Measurements from ENCODE around the gene GAS6. TPM values are rescaled to one million over a fixed set of nuclear protein-coding genes. Genes with fewer than 3 reads are reported as not detected.

The GAS6 gene
- total and polyA plus RNA-seq, 2 donors = 36.5 to 89.4 TPM

DNA sequence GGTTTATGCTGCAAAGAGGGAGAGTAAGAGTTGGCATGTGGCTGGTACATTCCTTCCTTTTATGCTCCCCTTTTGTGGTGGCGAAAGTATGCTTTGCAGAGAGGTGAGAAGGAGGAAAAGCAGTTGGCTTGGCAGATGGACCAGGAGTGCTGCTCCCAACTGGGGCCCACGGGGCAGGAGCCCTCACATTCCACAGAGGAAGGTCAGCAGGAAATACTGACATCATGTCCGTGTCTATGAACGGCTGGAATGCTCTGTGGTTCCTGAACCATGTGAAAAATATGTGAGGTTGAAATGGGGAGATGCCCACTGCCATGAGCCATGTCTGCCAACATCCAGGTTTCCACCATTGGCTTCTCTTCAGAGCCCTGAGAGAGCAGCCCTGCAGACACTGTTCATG is 33.3 kb upstream of the GAS6 start:
- DNase-seq (ENCODE audit: low read depth in 6 of 9, low spot score in 9 of 9) = no peak
- no peak overlapping the region for H3K27ac ChIP-seq (ENCODE audit: low read depth in 1 of 2, low read length in 1 of 2)
- no peaks in the 10 kb centered on the region for H3K9me3 ChIP-seq (ENCODE audit: control insufficient read depth in 2 of 2, insufficient read depth in 1 of 2, low read length in 1 of 2)
- no peaks in the 10 kb centered on the region for H3K36me3 ChIP-seq (ENCODE audit: control insufficient read depth in 2 of 2, insufficient read depth in 2 of 2, low read length in 1 of 2)
- H3K27me3 ChIP-seq (ENCODE audit: control insufficient read depth in 2 of 2, insufficient read depth in 1 of 2, low read length in 1 of 2) = peaks cover 0 to 4% of the 10 kb centered on the region in 2 donors
- 86% methylated on average over 4 of the region's 4 CpGs for WGBS
- H3K4me3 ChIP-seq (ENCODE audit: low read length in 2 of 2) = no peak overlapping the region
- no peaks in the 10 kb centered on the region for H3K4me1 ChIP-seq (ENCODE audit: control insufficient read depth in 2 of 2, insufficient read depth in 2 of 2, low read length in 2 of 2)

DNA sequence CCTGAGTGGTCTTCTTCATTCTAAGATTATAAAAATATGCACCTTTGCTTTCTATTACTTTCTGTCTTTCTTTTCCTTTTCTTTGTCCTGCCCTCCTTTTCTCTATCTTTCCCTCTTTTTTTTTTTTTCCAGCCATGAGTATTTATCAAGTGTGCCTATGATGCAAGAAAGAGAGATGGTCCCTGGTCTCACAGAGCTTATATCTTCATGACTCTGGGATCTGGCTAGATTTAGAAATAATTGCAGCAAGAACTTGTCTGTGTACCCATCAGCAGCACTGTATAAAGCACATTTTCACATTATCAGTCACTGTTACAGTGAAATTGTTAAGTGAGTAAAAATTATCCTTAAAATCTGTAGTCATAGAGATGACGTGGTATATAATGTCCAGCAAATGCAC is 31.6 kb upstream of the GAS6 start:
- Histone ChIP-seq H3K9me3 (ENCODE audit: control insufficient read depth in 2 of 2, insufficient read depth in 1 of 2, low read length in 1 of 2) (no peaks in the 10 kb centered on the region), H3K27me3 (ENCODE audit: control insufficient read depth in 2 of 2, insufficient read depth in 1 of 2, low read length in 1 of 2) (peaks cover 0 to 4% of the 10 kb centered on the region in 2 donors), H3K4me3 (ENCODE audit: low read length in 2 of 2) (no peak overlapping the region), H3K36me3 (ENCODE audit: control insufficient read depth in 2 of 2, insufficient read depth in 2 of 2, low read length in 1 of 2) (no peaks in the 10 kb centered on the region), H3K27ac (ENCODE audit: low read depth in 1 of 2, low read length in 1 of 2) (no peak overlapping the region), H3K4me1 (ENCODE audit: control insufficient read depth in 2 of 2, insufficient read depth in 2 of 2, low read length in 2 of 2) (no peaks in the 10 kb centered on the region)
- no peak for DNase-seq (ENCODE audit: low read depth in 6 of 9, low spot score in 9 of 9)
- 97% methylated on average over 1 of the region's 1 CpG for WGBS

DNA sequence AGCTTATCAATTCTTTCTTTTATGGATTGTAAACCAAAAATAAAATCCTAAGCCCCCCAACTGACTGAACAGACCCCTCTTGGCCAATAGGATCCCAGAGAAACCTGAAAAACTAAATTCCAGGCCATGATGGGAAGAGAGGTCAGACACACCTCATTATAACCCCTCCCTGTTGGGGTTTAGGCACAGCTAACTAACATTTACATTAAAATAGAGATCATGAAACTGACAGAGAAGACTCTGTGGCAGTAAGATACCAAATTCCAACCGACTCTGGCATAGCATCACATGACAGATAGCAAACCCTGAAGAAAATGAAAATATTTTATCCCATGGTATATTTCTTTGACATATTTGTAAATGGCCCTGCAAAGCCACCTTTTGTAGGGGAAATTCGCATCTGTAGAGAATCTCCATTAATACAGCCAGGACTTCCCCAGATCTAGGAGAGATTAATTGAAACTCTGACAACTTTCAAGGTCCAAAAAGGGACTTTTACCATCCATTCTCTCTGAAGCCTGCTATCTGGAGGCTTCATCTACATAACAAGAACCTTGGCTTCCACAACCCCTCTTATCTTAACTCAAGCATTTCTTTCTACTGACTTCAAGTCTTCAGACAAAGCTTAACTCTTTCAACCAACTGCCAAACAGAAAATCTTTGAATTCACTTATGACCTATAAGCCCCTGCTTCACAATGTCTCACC is 27.1 kb upstream of the GAS6 start:
- H3K9me3 ChIP-seq (ENCODE audit: control insufficient read depth in 2 of 2, insufficient read depth in 1 of 2, low read length in 1 of 2) = no peaks in the 10 kb centered on the region
- no peak for DNase-seq (ENCODE audit: low read depth in 6 of 9, low spot score in 9 of 9)
- H3K36me3 ChIP-seq (ENCODE audit: control insufficient read depth in 2 of 2, insufficient read depth in 2 of 2, low read length in 1 of 2) = no peaks in the 10 kb centered on the region
- WGBS = 83% methylated on average over 2 of the region's 2 CpGs
- peaks cover 0 to 6% of the 10 kb centered on the region in 2 donors for H3K27me3 ChIP-seq (ENCODE audit: control insufficient read depth in 2 of 2, insufficient read depth in 1 of 2, low read length in 1 of 2)
- no peak overlapping the region for H3K27ac ChIP-seq (ENCODE audit: low read depth in 1 of 2, low read length in 1 of 2)
- no peak overlapping the region for H3K4me3 ChIP-seq (ENCODE audit: low read length in 2 of 2)
- H3K4me1 ChIP-seq (ENCODE audit: control insufficient read depth in 2 of 2, insufficient read depth in 2 of 2, low read length in 2 of 2) = no peaks in the 10 kb centered on the region

DNA sequence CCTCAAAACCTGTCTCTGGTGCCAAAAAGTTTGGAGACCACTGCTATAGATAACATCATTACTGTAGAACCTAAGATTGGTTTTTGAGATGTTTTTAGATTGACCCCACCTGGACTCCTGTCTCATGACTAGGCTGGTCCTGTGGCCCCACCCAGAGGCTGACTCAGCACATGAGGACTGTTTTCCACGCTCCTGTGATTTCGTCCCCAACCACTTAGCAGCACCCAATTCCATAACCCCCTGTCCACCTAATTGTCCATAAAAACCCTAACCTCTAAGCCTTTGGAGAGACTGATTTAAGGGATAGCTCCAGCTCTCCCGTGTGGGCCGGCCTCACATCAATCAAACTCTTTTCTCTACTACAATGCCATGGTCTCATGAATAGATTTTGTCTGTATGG is 25.6 kb upstream of the GAS6 start:
- H3K9me3 ChIP-seq (ENCODE audit: control insufficient read depth in 2 of 2, insufficient read depth in 1 of 2, low read length in 1 of 2) = no peaks in the 10 kb centered on the region
- H3K27me3 ChIP-seq (ENCODE audit: control insufficient read depth in 2 of 2, insufficient read depth in 1 of 2, low read length in 1 of 2) = peaks cover 0 to 3% of the 10 kb centered on the region in 2 donors
- no peak overlapping the region for H3K27ac ChIP-seq (ENCODE audit: low read depth in 1 of 2, low read length in 1 of 2)
- DNase-seq (ENCODE audit: low read depth in 6 of 9, low spot score in 9 of 9) = no peak
- H3K4me1 ChIP-seq (ENCODE audit: control insufficient read depth in 2 of 2, insufficient read depth in 2 of 2, low read length in 2 of 2) = no peaks in the 10 kb centered on the region
- H3K4me3 ChIP-seq (ENCODE audit: low read length in 2 of 2) = no peak overlapping the region
- H3K36me3 ChIP-seq (ENCODE audit: control insufficient read depth in 2 of 2, insufficient read depth in 2 of 2, low read length in 1 of 2) = no peaks in the 10 kb centered on the region
- 95% methylated on average over 4 of the region's 4 CpGs for WGBS

DNA sequence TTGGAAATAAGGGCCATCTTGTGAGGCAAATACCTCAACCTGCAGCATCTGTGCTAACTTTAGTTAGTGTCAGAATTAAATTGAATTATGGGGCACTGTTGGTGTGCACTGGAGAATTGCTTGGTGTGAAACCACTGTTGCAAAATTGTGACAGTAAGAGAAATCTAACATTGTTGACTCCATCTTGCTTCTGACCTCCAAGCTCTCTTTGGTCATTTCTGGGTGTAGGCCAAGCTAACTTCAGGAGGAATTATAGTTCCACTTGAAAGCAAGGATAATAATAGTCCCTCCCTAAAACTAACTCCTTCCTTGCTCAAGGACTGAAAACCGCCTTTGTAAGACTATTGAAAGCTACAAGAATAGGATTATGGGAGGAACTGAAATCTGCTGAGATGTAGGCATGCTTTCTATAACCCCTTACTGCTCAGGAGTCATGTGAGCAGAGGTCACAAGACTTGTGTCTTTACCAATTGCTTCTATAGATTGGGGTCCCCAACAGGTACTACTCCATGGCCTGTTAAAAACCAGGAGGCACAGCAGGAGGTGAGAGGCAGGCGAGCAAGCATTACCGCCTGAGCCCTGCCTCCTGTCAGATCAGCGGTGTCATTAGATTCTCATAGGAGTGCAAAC is 24.9 kb upstream of the GAS6 start:
- Histone ChIP-seq H3K27me3 (ENCODE audit: control insufficient read depth in 2 of 2, insufficient read depth in 1 of 2, low read length in 1 of 2) (peaks cover 0 to 3% of the 10 kb centered on the region in 2 donors), H3K4me3 (ENCODE audit: low read length in 2 of 2) (no peak overlapping the region), H3K27ac (ENCODE audit: low read depth in 1 of 2, low read length in 1 of 2) (no peak overlapping the region), H3K36me3 (ENCODE audit: control insufficient read depth in 2 of 2, insufficient read depth in 2 of 2, low read length in 1 of 2) (no peaks in the 10 kb centered on the region), H3K4me1 (ENCODE audit: control insufficient read depth in 2 of 2, insufficient read depth in 2 of 2, low read length in 2 of 2) (no peaks in the 10 kb centered on the region), H3K9me3 (ENCODE audit: control insufficient read depth in 2 of 2, insufficient read depth in 1 of 2, low read length in 1 of 2) (no peaks in the 10 kb centered on the region)
- no peak for DNase-seq (ENCODE audit: low read depth in 6 of 9, low spot score in 9 of 9)
- 95% methylated on average over 4 of the region's 4 CpGs for WGBS

DNA sequence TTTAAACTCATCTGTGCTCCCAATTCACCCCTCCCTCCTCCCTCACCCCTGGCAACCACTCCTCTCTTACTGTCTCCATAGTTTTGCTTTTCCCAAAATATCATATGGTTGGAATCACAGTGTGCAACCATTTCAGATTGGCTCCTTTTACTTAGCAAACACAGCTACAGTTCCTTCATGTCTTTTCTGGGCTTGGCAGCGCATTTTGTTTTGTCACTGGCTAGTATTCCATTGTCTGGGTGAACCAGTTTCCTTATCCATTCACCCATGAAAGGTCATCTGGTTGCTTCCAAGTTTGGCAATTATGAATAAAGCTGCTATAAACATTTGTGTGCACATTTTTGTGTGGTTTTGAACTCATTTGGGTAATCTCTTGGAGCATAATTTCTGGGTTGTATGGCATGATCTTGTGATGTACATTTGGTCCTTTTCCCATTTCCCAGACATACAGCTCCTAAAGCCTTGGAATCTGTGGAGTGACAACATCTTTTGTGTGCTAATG is 23.9 kb upstream of the GAS6 start:
- H3K4me1 ChIP-seq (ENCODE audit: control insufficient read depth in 2 of 2, insufficient read depth in 2 of 2, low read length in 2 of 2) = no peaks in the 10 kb centered on the region
- no peak overlapping the region for H3K27ac ChIP-seq (ENCODE audit: low read depth in 1 of 2, low read length in 1 of 2)
- no peak for DNase-seq (ENCODE audit: low read depth in 6 of 9, low spot score in 9 of 9)
- H3K4me3 ChIP-seq (ENCODE audit: low read length in 2 of 2) = no peak overlapping the region
- H3K27me3 ChIP-seq (ENCODE audit: control insufficient read depth in 2 of 2, insufficient read depth in 1 of 2, low read length in 1 of 2) = peaks cover 0 to 3% of the 10 kb centered on the region in 2 donors
- no peaks in the 10 kb centered on the region for H3K9me3 ChIP-seq (ENCODE audit: control insufficient read depth in 2 of 2, insufficient read depth in 1 of 2, low read length in 1 of 2)
- 99% methylated on average over 1 of the region's 1 CpG for WGBS
- H3K36me3 ChIP-seq (ENCODE audit: control insufficient read depth in 2 of 2, insufficient read depth in 2 of 2, low read length in 1 of 2) = no peaks in the 10 kb centered on the region

DNA sequence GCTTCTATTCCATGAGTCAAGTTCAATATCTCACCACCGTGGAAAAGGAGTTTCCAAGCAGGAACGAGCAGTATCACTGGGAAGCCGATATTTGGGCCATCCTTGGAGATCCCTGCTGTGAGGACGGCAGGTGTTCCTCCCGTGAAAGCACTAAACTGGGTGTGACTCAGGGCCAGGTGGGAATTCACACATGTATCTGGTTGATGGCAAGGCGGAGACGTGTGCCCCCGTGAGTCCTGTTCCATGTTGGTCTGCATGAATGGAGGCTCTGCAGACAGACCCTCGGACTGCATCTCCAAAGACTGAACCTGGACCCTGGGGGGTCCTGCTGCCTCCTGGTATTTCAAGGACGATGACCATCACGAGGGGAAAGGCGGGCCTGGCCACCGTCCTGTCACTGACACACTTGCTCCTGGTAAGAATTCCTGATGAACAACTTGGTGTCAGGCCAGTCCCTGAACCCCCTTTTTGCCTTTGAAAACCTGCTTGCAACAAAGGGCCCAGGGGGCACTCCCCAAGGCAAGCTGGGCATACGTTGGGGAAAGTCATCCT is 22.8 kb upstream of the GAS6 start:
- WGBS = 93% methylated on average over 14 of the region's 14 CpGs

DNA sequence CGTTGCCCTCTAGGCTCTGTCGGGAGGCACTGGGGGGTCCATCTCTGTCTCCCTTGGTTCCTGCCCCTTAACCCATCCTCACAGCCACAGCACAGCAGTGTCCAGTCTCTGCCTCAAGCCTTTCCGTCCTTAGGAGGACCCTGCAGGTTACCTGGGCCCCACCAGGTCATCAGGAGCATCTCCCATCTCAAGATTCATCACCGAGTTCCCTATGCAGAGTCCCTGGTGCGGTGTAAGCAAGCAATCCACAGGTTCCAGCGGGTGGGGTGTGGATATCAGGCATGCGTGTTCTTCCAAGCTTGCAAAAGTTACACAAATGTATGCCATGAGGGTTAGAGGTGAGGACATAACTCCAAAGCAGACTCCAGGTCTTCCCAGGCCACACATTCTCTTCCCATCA is 20.9 kb upstream of the GAS6 start:
- no peaks in the 10 kb centered on the region for H3K36me3 ChIP-seq (ENCODE audit: control insufficient read depth in 2 of 2, insufficient read depth in 2 of 2, low read length in 1 of 2)
- H3K27me3 ChIP-seq (ENCODE audit: control insufficient read depth in 2 of 2, insufficient read depth in 1 of 2, low read length in 1 of 2) = peaks cover 0 to 9% of the 10 kb centered on the region in 2 donors
- no peak overlapping the region for H3K27ac ChIP-seq (ENCODE audit: low read depth in 1 of 2, low read length in 1 of 2)
- H3K9me3 ChIP-seq (ENCODE audit: control insufficient read depth in 2 of 2, insufficient read depth in 1 of 2, low read length in 1 of 2) = no peaks in the 10 kb centered on the region
- WGBS = 95% methylated on average over 7 of the region's 7 CpGs
- H3K4me3 ChIP-seq (ENCODE audit: low read length in 2 of 2) = no peak overlapping the region
- no peak for DNase-seq (ENCODE audit: low read depth in 6 of 9, low spot score in 9 of 9)
- H3K4me1 ChIP-seq (ENCODE audit: control insufficient read depth in 2 of 2, insufficient read depth in 2 of 2, low read length in 2 of 2) = peaks cover 0 to 16% of the 10 kb centered on the region in 2 donors

More for the DNA sequence above, 22.8 kb upstream of the GAS6 start:
- Histone ChIP-seq H3K4me1 (ENCODE audit: control insufficient read depth in 2 of 2, insufficient read depth in 2 of 2, low read length in 2 of 2) (peaks cover 0 to 8% of the 10 kb centered on the region in 2 donors), H3K27ac (ENCODE audit: low read depth in 1 of 2, low read length in 1 of 2) (no peak overlapping the region), H3K36me3 (ENCODE audit: control insufficient read depth in 2 of 2, insufficient read depth in 2 of 2, low read length in 1 of 2) (no peaks in the 10 kb centered on the region), H3K9me3 (ENCODE audit: control insufficient read depth in 2 of 2, insufficient read depth in 1 of 2, low read length in 1 of 2) (no peaks in the 10 kb centered on the region), H3K4me3 (ENCODE audit: low read length in 2 of 2) (no peak overlapping the region), H3K27me3 (ENCODE audit: control insufficient read depth in 2 of 2, insufficient read depth in 1 of 2, low read length in 1 of 2) (peaks cover 0 to 3% of the 10 kb centered on the region in 2 donors)
- no peak for DNase-seq (ENCODE audit: low read depth in 6 of 9, low spot score in 9 of 9)
